SK-N-SH (cell line): ENCODE results near the gene ABCD2.

Experiments used
- CHD2 ChIP-seq: fragments of 150-350 bp; IDR thresholded peaks from 2 replicates; pipeline ENCODE4 v1.6.1; 2018; ENCODE audit warnings: low read length; ENCODE audit not compliant: partially characterized antibody
- CTCF ChIP-seq: fragments of 200-600 bp; sonication (generic); IDR thresholded peaks from 2 replicates; pipeline ENCODE4 v1.6.1; 2017; ENCODE audit warnings: antibody characterized with exemption, mild to moderate bottlenecking, moderate library complexity
- FOSL2 ChIP-seq: IDR thresholded peaks from 2 replicates; pipeline ENCODE4 v1.4.0; 2012; ENCODE audit warnings: low read depth, mild to moderate bottlenecking, moderate library complexity, borderline replicate concordance
- FOXM1 ChIP-seq: IDR thresholded peaks from 2 replicates; pipeline ENCODE4 v1.4.0; 2012; ENCODE audit warnings: low read depth, mild to moderate bottlenecking
- NFIC ChIP-seq: IDR thresholded peaks from 2 replicates; pipeline ENCODE4 v1.4.0; 2012; ENCODE audit warnings: borderline replicate concordance
- RAD21 ChIP-seq: IDR thresholded peaks from 2 replicates; pipeline ENCODE4 v1.6.1; 2012; ENCODE audit warnings: mild to moderate bottlenecking, low read length
- RFX5 ChIP-seq: IDR thresholded peaks from 2 replicates; pipeline ENCODE4 v1.6.1; 2012; ENCODE audit warnings: mild to moderate bottlenecking, improper control_type of control experiment, low read length
- RXRA ChIP-seq: IDR thresholded peaks from 2 replicates; pipeline ENCODE4 v1.4.0; 2012; ENCODE audit warnings: low read depth, mild to moderate bottlenecking, borderline replicate concordance
- SIN3A ChIP-seq: IDR thresholded peaks from 2 replicates; pipeline ENCODE4 v1.6.1; 2012; ENCODE audit warnings: low read depth, mild to moderate bottlenecking, low read length, moderate library complexity, borderline replicate concordance
- TAF1 ChIP-seq: IDR thresholded peaks from 2 replicates; pipeline ENCODE4 v1.6.1; 2012; ENCODE audit warnings: low read depth, mild to moderate bottlenecking, low read length, moderate library complexity, borderline replicate concordance
- TCF12 ChIP-seq: IDR thresholded peaks from 2 replicates; pipeline ENCODE4 v1.4.0; 2012
- TEAD4 ChIP-seq: IDR thresholded peaks from 2 replicates; pipeline ENCODE4 v1.4.0; 2012; ENCODE audit warnings: mild to moderate bottlenecking, borderline replicate concordance; ENCODE audit not compliant: insufficient read depth

- no peak for TF ChIP-seq RFX5
- no peak for TF ChIP-seq CTCF
- no peak for TF ChIP-seq TAF1
- TF ChIP-seq RAD21: no peak
- TF ChIP-seq SIN3A: no peak
- TF ChIP-seq FOXM1: no peak
- TF ChIP-seq TCF12: no peak
- no peak for TF ChIP-seq RXRA
- no peak for TF ChIP-seq CHD2
- no peak for TF ChIP-seq FOSL2
- TF ChIP-seq NFIC: no peak
- no peak for TF ChIP-seq TEAD4
Measured at GRCh38 chr12:39586816-39587215, 32.8 kb downstream of the ABCD2 start.
